Cerebellar nuclear complex (tissue), 1 donor: Measurements from ENCODE around the gene PCNX2.

Source experiments
- DNase-seq, 2 experiments: peaks; one replicate each; lab custom pipeline; 2025; lab: John Stamatoyannopoulos, UW

PCNX2 gene

DNA sequence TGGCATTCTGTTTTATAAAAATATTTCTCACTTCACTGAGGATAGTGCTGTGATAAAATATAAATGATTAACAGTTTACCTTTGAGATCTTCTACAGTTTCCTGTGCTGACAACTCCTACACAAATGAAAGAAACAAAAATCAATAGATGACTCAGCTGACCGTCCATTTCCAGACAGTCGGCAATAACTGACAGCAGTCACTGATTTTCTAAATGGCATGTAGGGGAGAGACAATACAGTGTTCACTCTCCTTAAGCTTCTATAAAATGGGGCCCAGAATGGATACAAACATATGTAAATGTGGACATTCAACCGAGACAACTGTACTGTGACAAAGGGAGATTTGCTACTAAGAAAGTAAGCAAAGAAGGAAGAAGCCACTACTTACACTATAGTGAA lies 34.3 kb downstream of the PCNX2 start:
- no peak for DNase-seq

DNA sequence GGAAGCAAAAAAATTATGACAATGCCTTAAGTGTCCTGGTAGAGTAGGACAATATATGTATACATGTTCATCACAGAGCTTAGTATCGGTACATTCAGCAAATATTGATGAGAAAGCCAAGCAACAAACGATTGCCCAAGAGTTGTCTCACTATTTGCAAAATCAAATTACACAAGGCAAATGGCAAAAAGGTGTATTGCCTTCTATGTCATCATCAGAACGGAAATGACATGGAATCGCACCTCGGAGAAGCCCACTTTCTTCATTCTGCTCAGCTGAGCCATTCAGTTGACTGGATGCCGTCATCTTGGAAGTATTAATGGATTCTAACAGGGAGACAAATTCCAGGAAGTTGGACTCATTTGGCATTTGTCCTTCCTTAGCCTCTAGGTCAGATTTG lies 37.7 kb downstream of the PCNX2 start:
- DNase-seq, result no peak

- no peak for DNase-seq
These were observed 38.7 kb downstream of the PCNX2 start for GRCh38 chr1:233256789-233257188.

DNA sequence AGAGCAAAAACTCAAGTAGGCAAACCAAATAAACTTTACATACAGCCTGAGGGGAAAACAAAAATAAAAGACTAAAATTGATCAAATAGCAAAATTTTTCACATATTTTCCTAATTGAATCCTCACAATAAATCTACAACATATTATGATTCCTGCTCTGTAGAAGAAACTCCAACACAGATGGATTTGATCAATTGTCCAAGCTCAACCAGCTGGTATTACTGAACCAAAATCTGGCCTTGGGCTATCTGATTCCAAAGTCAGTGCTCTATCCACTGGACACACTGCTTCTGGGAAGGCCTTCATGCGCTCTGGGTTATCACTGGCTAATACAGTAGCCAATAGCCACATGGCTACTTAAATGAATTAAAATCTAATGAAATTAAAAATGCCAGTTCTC lies 39.3 kb downstream of the PCNX2 start:
- no peak for DNase-seq

DNA sequence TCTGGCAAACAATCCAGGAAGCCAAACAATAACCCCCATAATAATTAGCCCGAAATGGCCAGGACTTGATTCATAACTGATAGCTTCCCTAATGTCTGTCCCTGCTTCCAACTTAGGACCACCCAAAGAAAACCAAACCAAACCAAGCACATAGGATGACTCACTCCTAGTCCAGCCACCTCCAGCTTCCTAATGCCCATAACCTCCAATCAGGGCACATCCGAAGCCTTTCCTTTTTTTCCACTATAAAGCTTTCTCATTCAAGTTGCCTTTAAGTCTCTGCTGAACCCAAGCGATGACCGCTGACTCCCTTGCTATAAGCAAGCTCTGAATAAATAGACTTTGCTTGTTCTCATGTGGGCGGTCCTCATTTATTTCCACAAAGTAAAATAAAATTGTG lies 40.4 kb downstream of the PCNX2 start:
- DNase-seq, result no peak

- DNase-seq, result no peak
These were observed 41.6 kb downstream of the PCNX2 start for GRCh38 chr1:233253832-233254331.

DNA sequence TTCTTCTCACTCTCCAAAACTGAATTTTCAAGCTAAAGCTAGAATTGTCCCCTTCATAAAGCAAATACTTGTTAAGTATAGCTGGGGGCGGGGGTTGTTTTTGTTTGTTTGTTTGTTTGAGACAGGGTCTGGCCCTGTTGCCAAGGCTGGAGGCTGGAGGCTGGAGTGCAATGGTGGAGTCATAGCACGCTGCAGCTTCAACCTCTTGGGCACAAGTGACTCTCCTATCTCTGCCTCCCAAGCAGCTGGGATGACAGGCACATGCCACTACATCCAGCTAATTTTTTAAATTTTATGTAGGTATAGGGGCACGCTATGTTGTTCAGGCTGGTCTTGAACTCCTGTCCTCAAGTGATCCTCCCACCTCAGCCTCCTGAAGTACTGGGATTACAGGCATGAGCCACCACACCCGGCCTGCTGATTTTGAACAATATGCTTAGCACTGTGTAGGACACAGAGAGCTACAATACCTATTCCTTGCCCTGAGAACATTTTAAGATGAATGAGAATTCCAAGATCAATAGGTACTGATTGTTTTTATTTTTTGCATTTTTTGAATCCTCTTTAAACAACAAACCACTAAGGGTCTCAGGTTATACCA lies 42.2 kb downstream of the PCNX2 start:
- DNase-seq, result no peak

- DNase-seq, result no peak
These were observed 43.1 kb downstream of the PCNX2 start for GRCh38 chr1:233252441-233252840.

DNA sequence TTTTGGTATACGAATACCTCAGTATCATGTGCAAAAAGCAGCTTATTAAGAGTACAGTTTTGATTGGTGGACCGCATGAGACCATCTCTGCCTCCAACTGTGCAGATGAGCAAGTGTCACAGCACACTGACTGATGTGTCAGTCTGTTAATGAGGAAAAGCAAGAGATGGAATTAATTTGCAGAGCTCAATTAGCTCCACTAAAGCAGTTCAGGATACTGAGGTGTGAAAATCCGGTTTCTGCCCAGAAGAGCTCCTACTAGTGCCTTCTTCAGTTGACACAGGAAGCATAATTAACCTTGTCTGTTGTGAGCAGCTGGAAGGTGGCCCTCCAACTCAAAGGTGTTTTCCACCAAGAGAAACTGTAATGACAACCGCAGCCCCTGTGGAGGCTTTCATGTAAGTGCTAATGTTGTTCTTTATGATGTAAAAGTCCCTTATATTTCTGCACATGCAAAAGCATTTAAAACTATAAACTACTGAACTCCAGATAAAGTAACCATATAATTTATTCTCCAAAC lies 44.3 kb downstream of the PCNX2 start:
- DNase-seq, result no peak

DNA sequence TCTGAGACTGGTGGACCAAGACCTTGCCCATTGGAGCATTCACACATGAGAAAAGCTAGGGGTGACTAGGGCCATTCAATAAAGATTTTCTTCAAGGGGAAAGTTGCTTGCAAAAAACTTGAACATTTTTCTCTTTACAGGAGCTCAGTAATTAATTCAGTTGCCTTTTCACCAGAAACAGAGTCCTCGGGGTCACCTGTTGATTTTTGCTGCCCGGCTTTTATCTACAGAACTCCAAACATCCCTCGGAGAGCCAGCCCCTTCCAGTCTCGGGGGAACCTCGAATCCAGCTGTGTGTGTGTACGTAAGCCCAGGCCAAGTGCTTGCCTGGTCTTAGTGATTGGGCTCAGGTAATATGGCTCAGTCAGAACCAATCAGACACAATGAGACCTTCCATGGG lies 47.5 kb downstream of the PCNX2 start:
- no peak for DNase-seq

- no peak for DNase-seq
These were observed 48.6 kb downstream of the PCNX2 start for GRCh38 chr1:233246965-233247364.

- DNase-seq, result no peak
These were observed 50.2 kb downstream of the PCNX2 start for GRCh38 chr1:233245191-233245765.

DNA sequence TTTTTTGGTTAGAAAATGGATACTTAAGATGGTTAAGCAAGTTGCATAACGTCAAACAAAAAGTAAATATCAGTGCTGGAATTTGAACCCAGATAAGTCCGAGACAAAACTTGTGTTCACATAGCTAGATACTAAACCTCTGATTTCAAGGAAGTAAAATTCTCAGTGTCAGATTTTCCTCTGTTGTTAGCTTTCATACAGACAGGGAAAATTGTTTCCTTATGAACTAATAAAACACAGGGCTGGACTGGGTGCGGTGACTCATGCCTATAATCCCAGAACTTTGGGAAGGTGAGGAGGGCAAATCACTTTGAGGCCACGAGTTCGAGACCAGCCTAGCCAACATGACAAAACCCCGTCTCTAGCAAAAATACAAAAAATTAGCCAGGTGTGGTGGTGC lies 51.3 kb downstream of the PCNX2 start:
- DNase-seq, result no peak

- DNase-seq, result no peak
These were observed 52.6 kb downstream of the PCNX2 start for GRCh38 chr1:233242827-233243483.

GRCh38 chr1:233241759-233242158 lies 53.8 kb downstream of the PCNX2 start:
- DNase-seq, result no peak

DNA sequence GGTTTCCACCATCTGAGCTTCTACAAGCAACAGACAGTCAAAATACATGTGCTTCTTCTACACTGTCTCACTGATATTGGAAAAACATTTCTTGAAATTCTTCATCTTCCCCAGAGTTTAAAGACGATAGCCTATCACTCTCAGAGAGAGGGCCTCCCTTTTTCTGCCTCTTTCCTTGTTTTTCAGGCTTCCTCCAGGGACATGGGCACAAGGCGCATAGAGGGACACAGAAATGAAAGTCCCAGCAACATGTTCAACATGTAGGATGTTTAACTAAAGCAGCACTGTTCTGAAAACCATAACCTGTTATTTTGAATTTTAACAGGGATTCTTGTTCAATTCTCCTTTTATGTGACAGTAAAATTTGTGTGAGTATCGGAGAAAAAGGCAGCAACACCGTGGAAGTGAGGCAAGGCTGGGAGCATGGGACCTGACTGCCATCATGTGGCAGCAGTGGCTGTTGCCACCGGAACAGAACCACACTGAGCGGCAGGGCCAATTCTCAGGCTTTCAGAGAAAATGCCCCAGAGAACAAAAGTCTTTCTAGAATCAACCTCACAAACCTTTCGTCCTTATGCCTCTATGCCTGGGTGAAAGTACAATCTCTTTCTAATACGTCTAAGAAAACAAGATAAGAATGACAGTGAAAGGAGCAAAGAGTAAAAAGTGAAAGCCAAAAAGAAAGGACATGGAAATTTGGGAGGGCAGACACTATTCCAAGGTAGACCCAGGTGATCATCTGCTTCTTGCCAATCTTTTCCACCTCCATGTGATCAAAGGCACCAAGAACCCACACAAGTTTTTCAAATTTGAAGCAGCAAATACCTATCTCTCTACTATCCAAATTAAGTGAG lies 54.5 kb downstream of the PCNX2 start:
- no peak for DNase-seq

- DNase-seq, result no peak
These were observed 55.2 kb downstream of the PCNX2 start for GRCh38 chr1:233240371-233240770.

DNA sequence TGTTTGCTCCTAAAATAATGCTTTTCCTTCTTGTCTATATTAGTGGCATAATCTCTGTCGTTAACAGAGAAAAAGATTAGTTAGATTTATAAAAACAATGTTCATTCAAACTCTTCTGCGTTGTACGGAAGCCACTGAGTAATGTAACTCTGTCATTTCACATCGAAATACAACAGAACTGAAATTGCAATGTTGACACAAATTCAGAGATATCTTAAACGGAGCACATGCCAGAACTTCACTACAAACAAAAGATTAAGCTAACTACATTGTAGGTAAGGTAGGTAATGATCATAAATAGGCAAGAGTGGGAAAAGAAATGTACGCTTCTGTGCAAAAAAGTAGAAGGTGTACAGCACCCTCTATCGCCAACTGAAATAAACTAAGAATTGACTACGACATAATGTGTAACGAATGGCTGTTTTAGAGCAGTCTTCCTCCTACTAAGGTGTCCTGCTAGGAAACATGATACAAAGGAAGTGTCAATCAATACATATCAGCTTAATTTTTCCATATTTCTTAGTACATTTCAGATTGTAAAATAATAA lies 56.6 kb downstream of the PCNX2 start:
- no peak for DNase-seq

GRCh38 chr1:233237647-233238046 lies 57.9 kb downstream of the PCNX2 start:
- no peak for DNase-seq

- no peak for DNase-seq
These were observed 62.0 kb downstream of the PCNX2 start for GRCh38 chr1:233233508-233234040.

GRCh38 chr1:233230011-233230410 lies 65.5 kb downstream of the PCNX2 start:
- DNase-seq, result no peak

- no peak for DNase-seq
These were observed 66.2 kb downstream of the PCNX2 start for GRCh38 chr1:233229288-233229687.
